Keratinocyte (primary cell): ENCODE results near the gene CLDN18. TPM values are rescaled to one million over a fixed set of nuclear protein-coding genes. Genes with fewer than 3 reads are reported as not detected.

Source experiments
- DNase-seq: peaks from one replicate; pipeline ENCODE4 v3.0.0-alpha.2; 2011; ENCODE audit warnings: low read depth, missing footprints, low spot score
- FAIRE-seq: peaks from 2 replicates; lab custom pipeline; 2011; peaks lifted over from hg19 to GRCh38; lab: Jason Lieb, UNC
- H2AFZ ChIP-seq: 2 replicates; pipeline ENCODE4 v1.6.0; 2012; ENCODE audit warnings: low read length, control low read depth, inconsistent platforms; ENCODE audit not compliant: control insufficient read depth
- H3K27ac ChIP-seq: 2 replicates; pipeline ENCODE4 v1.5.1; 2011; ENCODE audit warnings: low read length; ENCODE audit not compliant: control insufficient read depth, insufficient read depth
- H3K27me3 ChIP-seq: 3 replicates; pipeline ENCODE4 v1.6.0; 2011; ENCODE audit warnings: low read length; ENCODE audit not compliant: control insufficient read depth, insufficient read depth; ENCODE audit errors: extremely low read depth
- H3K36me3 ChIP-seq, 2 experiments: 2 replicates in 1 of 2; 3 replicates in 1 of 2; pipeline ENCODE4 v1.5.1; 2011; ENCODE audit warnings: low read length in 2 of 2, mild to moderate bottlenecking in 1 of 2; ENCODE audit not compliant: control insufficient read depth in 2 of 2, insufficient read depth in 2 of 2; ENCODE audit errors: extremely low read depth in 1 of 2
- H3K4me1 ChIP-seq: 3 replicates; pipeline ENCODE4 v1.5.1; 2011; ENCODE audit warnings: low read length; ENCODE audit not compliant: control insufficient read depth, insufficient read depth; ENCODE audit errors: extremely low read depth
- H3K4me2 ChIP-seq: 3 replicates; pipeline ENCODE4 v1.6.0; 2011; ENCODE audit warnings: low read depth, low read length; ENCODE audit not compliant: control insufficient read depth, insufficient read depth; ENCODE audit errors: extremely low read depth
- H3K4me3 ChIP-seq, 3 experiments: fragments of 200-600 bp in 1 of 3; sonication (generic) in 1 of 3; 2 replicates in 2 of 3; 3 replicates in 1 of 3; pipeline ENCODE4 v1.5.1; 2011 to 2016; ENCODE audit warnings: low read length in 3 of 3, mild to moderate bottlenecking in 3 of 3, control low read depth in 2 of 3, inconsistent platforms in 1 of 3, low read depth in 1 of 3, mixed read lengths in 1 of 3, mixed run types in 1 of 3, moderate library complexity in 1 of 3; ENCODE audit not compliant: control insufficient read depth in 2 of 3, insufficient read depth in 2 of 3; ENCODE audit errors: extremely low read depth in 1 of 3
- H3K79me2 ChIP-seq: 2 replicates; pipeline ENCODE4 v1.6.0; 2012; ENCODE audit warnings: low read length; ENCODE audit not compliant: control insufficient read depth, insufficient read depth
- H3K9ac ChIP-seq: 3 replicates; pipeline ENCODE4 v1.6.0; 2011; ENCODE audit warnings: low read length; ENCODE audit not compliant: control insufficient read depth, insufficient read depth; ENCODE audit errors: extremely low read depth
- H3K9me1 ChIP-seq: 3 replicates; pipeline ENCODE4 v1.6.0; 2011; ENCODE audit warnings: low read length; ENCODE audit not compliant: control insufficient read depth, insufficient read depth; ENCODE audit errors: extremely low read depth
- H3K9me3 ChIP-seq: 2 replicates; pipeline ENCODE4 v1.5.1; 2012; ENCODE audit warnings: low read depth, low read length; ENCODE audit not compliant: control insufficient read depth
- H4K20me1 ChIP-seq: 3 replicates; pipeline ENCODE4 v1.6.0; 2011; ENCODE audit warnings: low read length; ENCODE audit not compliant: control insufficient read depth, insufficient read depth; ENCODE audit errors: extremely low read depth
- EZH2 ChIP-seq: IDR thresholded peaks from one replicate; pipeline ENCODE4 v1.6.1; 2012; ENCODE audit warnings: inconsistent platforms, mild to moderate bottlenecking, low read length, moderate library complexity
- dilution Hi-C: fragments of 300-500 bp; cut with MboI; formaldehyde crosslinking; loops from one replicate; pipeline ENCODE4 v1.7.0; 2020; ENCODE audit warnings: low sequenced_read_pairs; ENCODE audit not compliant: extremely low pct_ligation_motif_present
- polyA plus RNA-seq, 5 experiments: library from polyadenylated mRNA; depleted of rRNA in 3 of 5; stranded (reverse) in 3 of 5; stranded (forward) in 1 of 5; unstranded in 1 of 5; fragments of >200 nt; gene quantifications; 1 replicate in 1 of 5; 2 replicates in 3 of 5; 3 replicates in 1 of 5; pipeline versions ENCODE4 v1.2.1 to v1.2.3, GENCODE V29; 2011 to 2012; ENCODE audit warnings: missing spikeins in 2 of 5, low read depth in 1 of 5, low replicate concordance in 1 of 5
- TF ChIP-seq, protein P1 (sequence below), 3 experiments: IDR thresholded peaks in 1 of 3; conservative IDR thresholded peaks in 1 of 3; optimal IDR thresholded peaks in 1 of 3; 2 replicates in 2 of 3; 3 replicates in 1 of 3; pipeline versions ENCODE3 to v1.5.1; 2011; ENCODE audit warnings: low read length in 3 of 3, mild to moderate bottlenecking in 3 of 3, moderate library complexity in 2 of 3, control low read depth in 1 of 3, inconsistent platforms in 1 of 3; ENCODE audit not compliant: insufficient read depth in 2 of 3; ENCODE audit errors: extremely low read depth in 1 of 3

CLDN18 gene
- polyA plus RNA-seq, 1 donor (not counting 4 experiments of a cell fraction or from before 2014, with no cell fraction given): not detected

DNA sequence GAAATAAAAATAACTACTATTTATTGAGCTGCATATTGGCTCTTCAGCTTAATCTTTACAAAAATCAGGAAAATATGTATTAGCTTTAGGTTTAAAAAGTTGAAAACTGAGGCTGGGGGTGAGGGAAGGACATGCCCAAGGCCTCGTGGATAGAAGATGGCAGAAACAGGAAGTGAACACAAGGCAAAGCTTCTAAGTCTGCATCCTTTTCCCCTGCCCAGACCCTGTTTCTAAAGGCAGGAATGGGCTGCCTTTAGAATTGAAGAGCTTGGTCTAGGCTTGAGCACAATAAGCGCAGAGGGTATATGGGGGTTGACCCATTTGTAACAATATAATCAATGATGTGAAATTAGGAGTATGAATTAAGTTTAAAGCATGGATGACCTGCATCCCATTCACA, 6.1 kb downstream of the CLDN18 start:
- Histone ChIP-seq H3K9me3 (no peaks in the 10 kb centered on the region), H3K27me3 (no peaks in the 10 kb centered on the region), H3K9ac (no peak overlapping the region), H2AFZ (no peak overlapping the region), H3K27ac (no peak overlapping the region), H3K36me3 (no peaks in the 10 kb centered on the region), H3K4me2 (no peak overlapping the region), H3K9me1 (no peaks in the 10 kb centered on the region), H3K79me2 (no peaks in the 10 kb centered on the region), H3K4me1 (no peaks in the 10 kb centered on the region), H4K20me1 (no peaks in the 10 kb centered on the region), H3K4me3 (no peak overlapping the region)
- no peak for TF ChIP-seq EZH2
- TF ChIP-seq, protein P1, sequence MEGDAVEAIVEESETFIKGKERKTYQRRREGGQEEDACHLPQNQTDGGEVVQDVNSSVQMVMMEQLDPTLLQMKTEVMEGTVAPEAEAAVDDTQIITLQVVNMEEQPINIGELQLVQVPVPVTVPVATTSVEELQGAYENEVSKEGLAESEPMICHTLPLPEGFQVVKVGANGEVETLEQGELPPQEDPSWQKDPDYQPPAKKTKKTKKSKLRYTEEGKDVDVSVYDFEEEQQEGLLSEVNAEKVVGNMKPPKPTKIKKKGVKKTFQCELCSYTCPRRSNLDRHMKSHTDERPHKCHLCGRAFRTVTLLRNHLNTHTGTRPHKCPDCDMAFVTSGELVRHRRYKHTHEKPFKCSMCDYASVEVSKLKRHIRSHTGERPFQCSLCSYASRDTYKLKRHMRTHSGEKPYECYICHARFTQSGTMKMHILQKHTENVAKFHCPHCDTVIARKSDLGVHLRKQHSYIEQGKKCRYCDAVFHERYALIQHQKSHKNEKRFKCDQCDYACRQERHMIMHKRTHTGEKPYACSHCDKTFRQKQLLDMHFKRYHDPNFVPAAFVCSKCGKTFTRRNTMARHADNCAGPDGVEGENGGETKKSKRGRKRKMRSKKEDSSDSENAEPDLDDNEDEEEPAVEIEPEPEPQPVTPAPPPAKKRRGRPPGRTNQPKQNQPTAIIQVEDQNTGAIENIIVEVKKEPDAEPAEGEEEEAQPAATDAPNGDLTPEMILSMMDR (optimal IDR thresholded peaks at IDR 0.05 in 1 of 3, IDR thresholded peaks at IDR 0.05 in 1 of 3, conservative IDR thresholded peaks at IDR 0.05 in 1 of 3; ENCODE audit: extremely low read depth in 1 of 3, insufficient read depth in 2 of 3, low read length in 3 of 3): no peak
- FAIRE-seq (no peak), DNase-seq (no peak)
- dilution Hi-C loops: no loop called here

DNA sequence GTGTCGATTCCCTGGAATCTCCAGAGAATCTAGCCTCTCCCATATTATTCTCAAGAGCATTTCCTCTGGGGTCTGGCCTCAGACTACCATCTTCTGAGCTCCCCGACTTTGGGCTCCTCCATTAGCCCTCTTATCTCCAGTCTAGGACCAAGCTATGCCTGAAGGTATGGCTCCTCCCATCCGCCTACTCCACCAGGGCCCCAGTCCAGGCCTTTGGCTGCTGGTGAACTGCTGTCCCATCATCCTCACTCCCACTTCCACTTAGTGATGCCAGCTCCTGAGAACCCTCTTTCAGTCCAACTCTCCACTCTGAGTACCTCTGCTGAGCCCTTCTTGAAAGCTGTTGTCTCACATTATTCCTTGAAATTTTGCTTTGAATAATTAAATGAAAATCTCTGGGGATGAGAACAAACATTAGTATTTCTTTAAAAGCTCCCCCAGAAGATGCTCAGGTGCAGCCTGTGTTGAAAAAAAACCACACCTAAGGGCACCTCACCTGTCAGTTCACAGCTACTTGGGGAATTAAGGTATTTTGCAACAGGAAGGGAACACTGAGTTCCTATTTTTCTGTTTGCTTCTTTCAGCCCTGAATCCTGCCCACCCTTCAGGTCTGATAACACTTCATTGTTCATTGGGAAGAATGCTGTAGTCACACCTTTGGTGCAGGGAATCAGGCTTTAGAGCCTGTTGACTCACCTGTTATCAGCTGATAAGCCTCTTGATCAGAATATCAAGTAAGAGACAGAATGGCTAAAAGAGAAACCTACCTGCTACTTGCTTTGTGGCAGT, 9.5 kb downstream of the CLDN18 start:
- no peaks in the 10 kb centered on the region for H3K79me2 ChIP-seq
- TF ChIP-seq EZH2: no peak
- TF ChIP-seq, protein P1 (optimal IDR thresholded peaks at IDR 0.05 in 1 of 3, IDR thresholded peaks at IDR 0.05 in 1 of 3, conservative IDR thresholded peaks at IDR 0.05 in 1 of 3; ENCODE audit: extremely low read depth in 1 of 3, insufficient read depth in 2 of 3, low read length in 3 of 3): no peak
- no peaks in the 10 kb centered on the region for H3K9me3 ChIP-seq
- no peaks in the 10 kb centered on the region for H4K20me1 ChIP-seq
- no peak overlapping the region for H3K4me3 ChIP-seq
- no peaks in the 10 kb centered on the region for H3K36me3 ChIP-seq
- dilution Hi-C loops: no loop called here
- no peak overlapping the region for H2AFZ ChIP-seq
- H3K4me1 ChIP-seq: no peaks in the 10 kb centered on the region
- FAIRE-seq: no peak
- no peak overlapping the region for H3K4me2 ChIP-seq
- no peaks in the 10 kb centered on the region for H3K27me3 ChIP-seq
- H3K9me1 ChIP-seq: no peaks in the 10 kb centered on the region
- DNase-seq: no peak
- no peak overlapping the region for H3K9ac ChIP-seq
- H3K27ac ChIP-seq: no peak overlapping the region
